Stomach smooth muscle (tissue), 2 donors: Measurements from ENCODE around the gene CCDC116.

Experiments used
- H3K27ac ChIP-seq: one replicate; pipeline ENCODE4 v1.7.0; 2013; ENCODE audit warnings: mild to moderate bottlenecking, low read length, inconsistent platforms
- H3K27me3 ChIP-seq, 2 donors: one replicate each; pipeline ENCODE4 v1.7.0; 2013; ENCODE audit warnings: low read length in 2 of 2; ENCODE audit not compliant: insufficient read depth in 2 of 2, control insufficient read depth in 1 of 2
- H3K36me3 ChIP-seq, 2 donors: one replicate each; pipeline ENCODE4 v1.7.0; 2013; ENCODE audit warnings: low read length in 2 of 2; ENCODE audit not compliant: control insufficient read depth in 2 of 2, insufficient read depth in 2 of 2
- H3K4me1 ChIP-seq: one replicate; pipeline ENCODE4 v1.7.0; 2013; ENCODE audit warnings: low read length; ENCODE audit not compliant: control insufficient read depth, insufficient read depth
- H3K4me3 ChIP-seq, 2 donors: one replicate each; pipeline ENCODE4 v1.7.0; 2013; ENCODE audit warnings: low read length in 2 of 2
- H3K9ac ChIP-seq, 2 donors: one replicate each; pipeline ENCODE4 v1.7.0; 2013; ENCODE audit warnings: low read length in 2 of 2, mild to moderate bottlenecking in 1 of 2
- H3K9me3 ChIP-seq, 2 donors: one replicate each; pipeline ENCODE4 v1.7.0; 2013; ENCODE audit warnings: low read length in 2 of 2; ENCODE audit not compliant: control insufficient read depth in 2 of 2
- donor health status: healthy.
- donor health status: Pancreatic carcinoma.

CCDC116 gene

DNA sequence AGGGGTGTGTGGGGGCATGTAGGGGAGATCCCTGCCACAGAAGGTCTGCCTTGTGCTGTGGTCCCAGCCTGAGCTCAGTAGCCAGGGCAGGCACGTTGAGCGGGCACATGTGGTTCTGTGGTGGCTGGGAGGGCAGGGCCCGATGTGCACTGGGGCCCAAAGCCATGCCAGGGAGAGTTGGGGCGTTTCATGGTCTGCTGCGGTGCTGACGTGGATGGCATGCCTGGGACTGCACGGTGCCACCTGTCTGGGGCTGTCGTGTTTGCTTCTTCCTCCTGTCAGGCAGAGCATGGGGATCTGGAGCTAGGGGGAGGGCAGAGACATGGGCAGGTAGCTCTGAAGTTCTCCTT, 52.6 kb downstream of the CCDC116 start:
- Histone ChIP-seq H3K27me3 (no peaks in the 10 kb centered on the region), H3K27ac (no peak overlapping the region), H3K9ac (no peak overlapping the region), H3K9me3 (no peaks in the 10 kb centered on the region), H3K36me3 (peaks cover 20 to 42% of the 10 kb centered on the region in 2 donors), H3K4me3 (no peak overlapping the region), H3K4me1 (peaks cover 3% of the 10 kb centered on the region)

DNA sequence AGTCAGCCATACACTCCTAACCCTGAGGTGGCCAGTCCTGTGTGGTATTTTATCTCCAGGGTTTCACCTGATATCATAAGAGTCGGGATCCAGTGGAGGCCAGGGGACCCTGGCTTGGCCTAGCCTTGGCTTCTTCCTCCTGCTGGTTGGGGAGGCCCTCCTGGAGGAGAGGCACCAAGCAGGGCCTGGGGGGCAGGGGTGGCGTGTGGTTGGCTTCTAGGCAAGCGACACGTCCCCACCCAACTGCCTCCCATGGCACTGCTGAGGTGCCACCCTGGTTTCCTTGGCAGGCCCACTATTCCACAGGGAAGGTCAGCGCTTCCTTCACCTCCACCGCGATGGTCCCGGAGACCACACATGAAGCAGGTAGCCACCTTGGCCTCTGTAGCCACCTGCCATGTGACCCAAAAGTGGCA, 53.6 kb downstream of the CCDC116 start:
- Histone ChIP-seq H3K27me3 (no peaks in the 10 kb centered on the region), H3K27ac (no peak overlapping the region), H3K9me3 (no peaks in the 10 kb centered on the region), H3K4me3 (no peak overlapping the region), H3K36me3 (peaks cover 19 to 42% of the 10 kb centered on the region in 2 donors), H3K4me1 (peaks cover 9% of the 10 kb centered on the region), H3K9ac (no peak overlapping the region)
